Upper lobe of left lung (tissue), 4 donors: ENCODE results near the gene HS3ST5.

Experiments used
- CTCF ChIP-seq, 6 experiments: fragments of 450-650 bp in 4 of 6; fragments of 200-600 bp in 2 of 6; sonication (generic) in 2 of 6; IDR thresholded peaks; one replicate each; pipeline ENCODE4 v1.5.1; 2016 to 2019; ENCODE audit warnings: antibody characterized with exemption in 6 of 6
- EP300 ChIP-seq, 4 donors: sonication (generic); formaldehyde crosslinking; IDR thresholded peaks; one replicate each; pipeline ENCODE4 v1.5.1; 2017; ENCODE audit warnings: antibody characterized with exemption in 4 of 4, control low read depth in 2 of 4
- POLR2A ChIP-seq, 4 donors: fragments of 450-650 bp; IDR thresholded peaks; one replicate each; pipeline ENCODE4 v1.5.1; 2016 to 2017; ENCODE audit warnings: antibody characterized with exemption in 4 of 4, mild to moderate bottlenecking in 2 of 4
- POLR2AphosphoS5 ChIP-seq, 2 donors: sonication (generic); formaldehyde crosslinking; IDR thresholded peaks; one replicate each; pipeline ENCODE4 v1.5.1; 2017; ENCODE audit warnings: antibody characterized with exemption in 2 of 2

- TF ChIP-seq CTCF (IDR thresholded peaks at IDR 0.05): no peak
- TF ChIP-seq POLR2A (IDR thresholded peaks at IDR 0.05): no peak
- TF ChIP-seq POLR2AphosphoS5 (IDR thresholded peaks at IDR 0.05): no peak
- TF ChIP-seq EP300 (IDR thresholded peaks at IDR 0.05): no peak
Observed at GRCh38 chr6:114171473-114171872, 171.3 kb downstream of the HS3ST5 start.
